K562 (cell line): ENCODE measurements around the gene FZD10. TPM values are rescaled to one million over a fixed set of nuclear protein-coding genes. Genes with fewer than 3 reads are reported as not detected.

ENCODE experiments used
- ATAC-seq: fragments of 200-7000 bp; cut with Tn5 transposase; 3 replicates; pipeline ENCODE4 v1.9.1; 2020; ENCODE audit warnings: moderate library complexity
- BruUV-seq: library from RNA; stranded (reverse); fragments of 400-500 nt; replicated peaks from 2 replicates; lab custom pipeline; 2021; lab: Mats Ljungman, UMichigan
- CTCF ChIA-PET: fragments of 300-600 bp; formaldehyde crosslinking; extraction: SDS; loops from one replicate; lab custom pipeline; 2021; ENCODE audit warnings: low intra/inter-chr PET ratio; lab: Yijun Ruan, JAX
- POLR2A ChIA-PET: fragments of 300-600, 350-650 bp; sonication (Branson Sonifier 250); formaldehyde crosslinking; extraction: SDS; loops from one replicate; lab custom pipeline; 2021; ENCODE audit warnings: antibody characterized with exemption, inconsistent platforms; lab: Yijun Ruan, JAX
- DNase-seq, 4 experiments: peaks; one replicate each; pipeline versions ENCODE4 v3.0.0 to v3.0.0-alpha.2; 2011 to 2018; ENCODE audit warnings: low spot score in 3 of 4, mixed read lengths in 3 of 4; ENCODE audit errors: extremely low read depth in 1 of 4
- FAIRE-seq: peaks from 2 replicates; lab custom pipeline; 2011; peaks lifted over from hg19 to GRCh38; lab: Jason Lieb, UNC
- H2AFZ ChIP-seq: 2 replicates; pipeline ENCODE4 v1.6.0; 2011; ENCODE audit warnings: low read depth, low read length, control low read depth, inconsistent platforms
- H3K27ac ChIP-seq: fragments of 200-600 bp; 3 replicates; pipeline ENCODE4 v1.8.0; 2011; ENCODE audit warnings: low read depth, mild to moderate bottlenecking, control low read depth, inconsistent platforms, low read length, moderate library complexity, mixed read lengths; ENCODE audit errors: extremely low read depth
- H3K27me3 ChIP-seq, 2 experiments: fragments of 300-600 bp in 1 of 2; 2 replicates in 1 of 2; 3 replicates in 1 of 2; pipeline versions ENCODE4 v1.6.0 to v1.8.0; 2011; ENCODE audit warnings: inconsistent platforms in 2 of 2, low read length in 2 of 2, mild to moderate bottlenecking in 1 of 2, mixed read lengths in 1 of 2, moderate library complexity in 1 of 2; ENCODE audit not compliant: control insufficient read depth in 2 of 2, insufficient read depth in 2 of 2
- H3K36me3 ChIP-seq: fragments of 300-600 bp; 3 replicates; pipeline ENCODE4 v1.8.0; 2011; ENCODE audit warnings: mild to moderate bottlenecking, low read length, inconsistent platforms; ENCODE audit not compliant: control insufficient read depth, insufficient read depth
- H3K4me1 ChIP-seq, 2 experiments: fragments of 200-600 bp in 1 of 2; replicated peaks in 1 of 2; 2 replicates in 1 of 2; 3 replicates in 1 of 2; pipeline versions ENCODE4 v1.5.1 to v1.8.0; 2011; ENCODE audit warnings: inconsistent platforms in 2 of 2, low read length in 2 of 2, mild to moderate bottlenecking in 1 of 2, mixed read lengths in 1 of 2, moderate library complexity in 1 of 2; ENCODE audit not compliant: control insufficient read depth in 2 of 2, insufficient read depth in 2 of 2
- H3K4me2 ChIP-seq: 2 replicates; pipeline ENCODE4 v1.6.1; 2011; ENCODE audit warnings: low read length, control low read depth, inconsistent platforms, mixed read lengths; ENCODE audit not compliant: insufficient read depth
- H3K4me3 ChIP-seq: fragments of 200-600 bp; sonication (generic), shearing (Covaris generic); 2 replicates; pipeline ENCODE4 v1.5.1; 2016; ENCODE audit warnings: control low read depth, inconsistent platforms
- H3K79me2 ChIP-seq: fragments of 200-600 bp; 3 replicates; pipeline ENCODE4 v1.8.0; 2011; ENCODE audit warnings: low read length, inconsistent platforms; ENCODE audit not compliant: control insufficient read depth, insufficient read depth
- H3K9ac ChIP-seq, 2 experiments: 2 replicates each; pipeline versions ENCODE4 v1.6.0 to v1.6.1; 2011; ENCODE audit warnings: low read depth in 2 of 2, low read length in 2 of 2, control low read depth in 1 of 2, inconsistent platforms in 1 of 2, mild to moderate bottlenecking in 1 of 2, mixed read lengths in 1 of 2; ENCODE audit not compliant: insufficient read depth in 1 of 2
- H3K9me1 ChIP-seq: one replicate; pipeline ENCODE4 v1.6.0; 2011; ENCODE audit warnings: inconsistent platforms, mild to moderate bottlenecking, low read length, moderate library complexity; ENCODE audit not compliant: control insufficient read depth, insufficient read depth
- H3K9me3 ChIP-seq: replicated peaks from 2 replicates; pipeline ENCODE4 v1.5.1; 2011; ENCODE audit warnings: low read depth, low read length, inconsistent platforms; ENCODE audit not compliant: control insufficient read depth, insufficient read depth
- H4K20me1 ChIP-seq: replicated peaks from 2 replicates; pipeline ENCODE4 v1.6.1; 2011; ENCODE audit warnings: low read length, inconsistent platforms, mixed read lengths; ENCODE audit not compliant: control insufficient read depth, insufficient read depth
- CBX5 ChIP-seq: IDR thresholded peaks from 2 replicates; pipeline ENCODE4 v1.6.1; 2014; ENCODE audit warnings: low read depth, borderline replicate concordance
- CREB1 ChIP-seq, 2 experiments: sonication (generic) in 1 of 2; formaldehyde crosslinking in 1 of 2; IDR thresholded peaks; 2 replicates each; pipeline versions ENCODE4 v1.6.1 to v1.8.0; 2012 to 2022; ENCODE audit warnings: inconsistent platforms in 1 of 2, mild to moderate bottlenecking in 1 of 2, missing genetic modification reagents in 1 of 2, moderate library complexity in 1 of 2
- CUX1 ChIP-seq: fragments of 200-800 bp; sonication (Bioruptor generic); IDR thresholded peaks from 2 replicates; pipeline ENCODE4 v1.6.1; 2016; ENCODE audit warnings: missing genetic modification characterization, missing compliant biosample characterization
- ELK1 ChIP-seq: sonication (generic); formaldehyde crosslinking; IDR thresholded peaks from 2 replicates; pipeline ENCODE4 v1.8.1; 2022; ENCODE audit warnings: missing genetic modification reagents
- FOXJ3 ChIP-seq: sonication (generic); formaldehyde crosslinking; IDR thresholded peaks from 2 replicates; pipeline ENCODE4 v1.4.0; 2020; ENCODE audit warnings: mild to moderate bottlenecking, missing genetic modification reagents
- WHSC1 ChIP-seq: IDR thresholded peaks from one replicate; pipeline ENCODE4 v1.6.1; 2012; ENCODE audit warnings: low read length, control low read depth, inconsistent platforms
- ZNF280B ChIP-seq: fragments of 250-450 bp; sonication (Bioruptor Pico); IDR thresholded peaks from 2 replicates; pipeline ENCODE4 v1.5.1; 2021; ENCODE audit warnings: mild to moderate bottlenecking
- ZNF639 ChIP-seq, 2 experiments: fragments of 200-800 bp in 1 of 2; sonication (Bioruptor generic) in 1 of 2; sonication (generic) in 1 of 2; formaldehyde crosslinking in 1 of 2; IDR thresholded peaks in 1 of 2; conservative IDR thresholded peaks in 1 of 2; 2 replicates each; pipeline versions ENCODE4 v1.5.0 to v1.6.1; 2016 to 2020; ENCODE audit warnings: missing compliant biosample characterization in 1 of 2, missing genetic modification characterization in 1 of 2, missing genetic modification reagents in 1 of 2
- WGBS: fragments of 100-300 bp; shearing (Covaris generic); methylation state at CpG from one replicate; pipeline ENCODE4 v1.1.6; 2016; ENCODE audit warnings: low coverage, mixed read lengths; ENCODE audit not compliant: insufficient coverage; ENCODE audit errors: missing lambda C conversion rate; 5-methylcytosine and 5-hydroxymethylcytosine counted together
- in situ Hi-C: fragments of 300-500 bp; cut with MboI; formaldehyde crosslinking; loops from 4 replicates; pipeline ENCODE4 v1.15.0; 2018; ENCODE audit warnings: inconsistent platforms, mixed read lengths
- intact Hi-C: fragments of 100-400 bp; cut with micrococcal nuclease; formaldehyde crosslinking; loops from 2 replicates; pipeline ENCODE4 v1.14.2; 2022
- polyA plus RNA-seq, 8 experiments: library from polyadenylated mRNA; depleted of rRNA in 4 of 8; stranded (reverse) in 5 of 8; unstranded in 3 of 8; fragments of >200 nt; fragmentation: Nextera tagmentation in 2 of 8; fragmentation: Illumina TruSeq in 1 of 8; extraction: Ambion mirVana in 2 of 8; extraction: Trizol in 1 of 8; gene quantifications; 2 replicates each; pipeline versions ENCODE4 v1.2.1 to v1.2.3, GENCODE V29; 2011 to 2014; ENCODE audit warnings: inconsistent platforms in 1 of 8, missing spikeins in 1 of 8
- total RNA-seq, 7 experiments: library from RNA; depleted of rRNA in 6 of 7; stranded (reverse); fragments of >200 nt in 6 of 7; fragmentation: Illumina TruSeq in 2 of 7; extraction: Trizol in 2 of 7; gene quantifications; 2 replicates each; pipeline versions ENCODE4 v1.2.1 to v1.2.3, GENCODE V29; 2011 to 2021; ENCODE audit warnings: low replicate concordance in 1 of 7

Gene FZD10
- total and polyA plus RNA-seq, 9 of the 15 experiments (the other 6 are each of a cell fraction or from before 2014, with no cell fraction given) = not detected

GRCh38 chr12:130183585-130184370 lies 21.5 kb downstream of the FZD10 start:
- ATAC-seq = no peak
- TF ChIP-seq ZNF639 (CRISPR knock-in tag; conservative IDR thresholded peaks at IDR 0.05 in 1 of 2, IDR thresholded peaks at IDR 0.05 in 1 of 2) (no peak), CBX5 (no peak), FOXJ3 (CRISPR knock-in tag) (no peak), ELK1 (CRISPR knock-in tag) (no peak), CREB1 (IDR thresholded peaks at IDR 0.05) (no peak), CREB1 (CRISPR knock-in tag; IDR thresholded peaks at IDR 0.05) (no peak), ZNF280B (CRISPR knock-in tag) (no peak), WHSC1 (no peak), CUX1 (CRISPR knock-in tag) (no peak)

More at GRCh38 chr12:130183585-130184370, 21.5 kb downstream of the FZD10 start:
- Histone ChIP-seq H3K4me3 (no peak overlapping the region), H3K9me3 (no peaks in the 10 kb centered on the region), H3K79me2 (no peaks in the 10 kb centered on the region), H4K20me1 (peaks cover 3% of the 10 kb centered on the region; the same call in 1 of the 2 replicates), H3K27me3 (peaks cover 9 to 43% of the 10 kb centered on the region in 2 experiments; a peak in 4 of 5 replicates), H3K4me1 (no peaks in the 10 kb centered on the region), H3K36me3 (no peaks in the 10 kb centered on the region), H3K9ac (no peak overlapping the region), H3K27ac (no peak overlapping the region), H3K9me1 (no peaks in the 10 kb centered on the region), H2AFZ (no peak overlapping the region), H3K4me2 (no peak overlapping the region)
- 1% methylated on average over 23 of the region's 23 CpGs for WGBS
- ChIA-PET CTCF (no interaction called here), POLR2A (no interaction called here)
- BruUV-seq = no TSS peak
- DNase-seq (no peak), FAIRE-seq (no peak)
- in situ Hi-C loops (no loop called here), intact Hi-C loops (no loop called here)
